Gastrocnemius medialis (tissue), 4 donors: Measurements from ENCODE around the gene SGCD. TPM values are rescaled to one million over a fixed set of nuclear protein-coding genes. Genes with fewer than 3 reads are reported as not detected.

Experiments used
- ATAC-seq, 2 donors: fragments of 150-250 bp; one replicate each; pipeline ENCODE4 v1.9.1; 2016
- DNase-seq, 2 donors: peaks; one replicate each; pipeline ENCODE4 v3.0.0-alpha.2; 2019
- H3K27ac ChIP-seq, 4 donors: fragments of 200-600 bp; sonication (generic); 1 replicate in 1 of 4; 2 replicates in 3 of 4; pipeline ENCODE4 v1.5.1; 2016 to 2018; ENCODE audit warnings: mild to moderate bottlenecking in 2 of 4, moderate library complexity in 1 of 4
- H3K27me3 ChIP-seq, 3 donors: fragments of 200-600 bp; sonication (generic) in 2 of 3; 1 replicate in 1 of 3; 2 replicates in 2 of 3; pipeline versions ENCODE4 v1.5.1 to v1.6.0; 2016 to 2019; ENCODE audit warnings: mild to moderate bottlenecking in 1 of 3, moderate library complexity in 1 of 3
- H3K36me3 ChIP-seq, 2 donors: fragments of 200-600 bp; sonication (generic) in 1 of 2; one replicate each; pipeline ENCODE4 v1.5.1; 2017 to 2018
- H3K4me1 ChIP-seq, 2 donors: fragments of 200-600 bp; sonication (generic) in 1 of 2; one replicate each; pipeline ENCODE4 v1.5.1; 2016 to 2017; ENCODE audit warnings: mild to moderate bottlenecking in 2 of 2
- H3K4me3 ChIP-seq, 4 donors: fragments of 200-600 bp; sonication (generic) in 3 of 4; 1 replicate in 1 of 4; 2 replicates in 3 of 4; pipeline ENCODE4 v1.5.1; 2016 to 2019; ENCODE audit warnings: mild to moderate bottlenecking in 2 of 4
- H3K9me3 ChIP-seq, 3 donors: fragments of 200-600 bp; sonication (generic) in 2 of 3; 1 replicate in 1 of 3; 2 replicates in 2 of 3; pipeline ENCODE4 v1.5.1; 2016 to 2019
- POLR2A ChIP-seq, 2 donors: fragments of 450-650 bp; IDR thresholded peaks; one replicate each; pipeline ENCODE4 v1.6.1; 2017; ENCODE audit warnings: antibody characterized with exemption in 2 of 2, mild to moderate bottlenecking in 2 of 2, moderate library complexity in 2 of 2
- in situ Hi-C, 4 donors: fragments of 200-750 bp; cut with MboI; loops; one replicate each; pipeline versions ENCODE4 v1.15.0 to v1.8.0; 2017; ENCODE audit warnings: low sequenced_read_pairs in 4 of 4
- intact Hi-C: fragments of 100-400 bp; cut with DNase I; formaldehyde crosslinking; loops from one replicate; pipeline ENCODE4 v1.15.1; 2023; ENCODE audit warnings: low total_unique reads
- total RNA-seq, 4 donors: library from RNA; depleted of rRNA; stranded (reverse); fragments of >200 nt; gene quantifications; one replicate each; pipeline versions ENCODE4 v1.1.0 to v1.2.3, GENCODE V29; 2016
- TF ChIP-seq, protein P1 (sequence below), 5 experiments: fragments of 450-650 bp in 3 of 5; fragments of 200-600 bp in 2 of 5; sonication (generic) in 2 of 5; IDR thresholded peaks in 4 of 5; conservative IDR thresholded peaks in 1 of 5; 1 replicate in 4 of 5; 2 replicates in 1 of 5; pipeline ENCODE4 v1.5.1; 2016 to 2019; ENCODE audit warnings: antibody characterized with exemption in 5 of 5, mild to moderate bottlenecking in 3 of 5, moderate library complexity in 3 of 5

The SGCD gene
- total RNA-seq, 4 donors from 2014 or later: 8.2 to 53.5 (median 35.8) TPM

DNA sequence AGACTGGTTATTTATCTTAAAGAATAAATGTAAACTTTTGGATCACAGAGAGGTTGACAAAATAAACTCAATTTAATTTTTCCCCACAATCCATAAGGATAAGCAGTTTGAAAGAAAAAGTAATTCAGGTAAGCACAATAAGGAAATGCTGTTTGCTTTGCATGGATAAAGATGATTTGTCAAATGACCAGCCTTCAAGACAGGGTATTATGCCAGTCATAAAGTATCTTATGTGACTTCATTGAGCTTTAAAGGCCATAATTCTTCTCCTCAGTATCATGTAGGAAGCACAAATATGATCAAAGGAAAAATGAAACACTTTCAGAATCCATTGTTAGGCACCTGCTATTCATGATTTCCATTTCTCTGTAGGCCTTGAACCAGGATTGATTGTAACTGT is 342.5 kb downstream of the SGCD start:
- ATAC-seq (no peak), DNase-seq (no peak)
- TF ChIP-seq POLR2A (IDR thresholded peaks at IDR 0.05): no peak
- TF ChIP-seq, protein P1, sequence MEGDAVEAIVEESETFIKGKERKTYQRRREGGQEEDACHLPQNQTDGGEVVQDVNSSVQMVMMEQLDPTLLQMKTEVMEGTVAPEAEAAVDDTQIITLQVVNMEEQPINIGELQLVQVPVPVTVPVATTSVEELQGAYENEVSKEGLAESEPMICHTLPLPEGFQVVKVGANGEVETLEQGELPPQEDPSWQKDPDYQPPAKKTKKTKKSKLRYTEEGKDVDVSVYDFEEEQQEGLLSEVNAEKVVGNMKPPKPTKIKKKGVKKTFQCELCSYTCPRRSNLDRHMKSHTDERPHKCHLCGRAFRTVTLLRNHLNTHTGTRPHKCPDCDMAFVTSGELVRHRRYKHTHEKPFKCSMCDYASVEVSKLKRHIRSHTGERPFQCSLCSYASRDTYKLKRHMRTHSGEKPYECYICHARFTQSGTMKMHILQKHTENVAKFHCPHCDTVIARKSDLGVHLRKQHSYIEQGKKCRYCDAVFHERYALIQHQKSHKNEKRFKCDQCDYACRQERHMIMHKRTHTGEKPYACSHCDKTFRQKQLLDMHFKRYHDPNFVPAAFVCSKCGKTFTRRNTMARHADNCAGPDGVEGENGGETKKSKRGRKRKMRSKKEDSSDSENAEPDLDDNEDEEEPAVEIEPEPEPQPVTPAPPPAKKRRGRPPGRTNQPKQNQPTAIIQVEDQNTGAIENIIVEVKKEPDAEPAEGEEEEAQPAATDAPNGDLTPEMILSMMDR (IDR thresholded peaks at IDR 0.05 in 4 of 5, conservative IDR thresholded peaks at IDR 0.05 in 1 of 5): no peak
- H3K27me3 ChIP-seq: no peaks in the 10 kb centered on the region
- H3K36me3 ChIP-seq: no peaks in the 10 kb centered on the region
- H3K9me3 ChIP-seq: no peaks in the 10 kb centered on the region
- peaks cover 0 to 8% of the 10 kb centered on the region in 2 donors for H3K4me1 ChIP-seq
- in situ Hi-C loops (no loop called here), intact Hi-C loops (no loop called here)
- H3K27ac ChIP-seq: no peak overlapping the region
- H3K4me3 ChIP-seq: no peak overlapping the region

DNA sequence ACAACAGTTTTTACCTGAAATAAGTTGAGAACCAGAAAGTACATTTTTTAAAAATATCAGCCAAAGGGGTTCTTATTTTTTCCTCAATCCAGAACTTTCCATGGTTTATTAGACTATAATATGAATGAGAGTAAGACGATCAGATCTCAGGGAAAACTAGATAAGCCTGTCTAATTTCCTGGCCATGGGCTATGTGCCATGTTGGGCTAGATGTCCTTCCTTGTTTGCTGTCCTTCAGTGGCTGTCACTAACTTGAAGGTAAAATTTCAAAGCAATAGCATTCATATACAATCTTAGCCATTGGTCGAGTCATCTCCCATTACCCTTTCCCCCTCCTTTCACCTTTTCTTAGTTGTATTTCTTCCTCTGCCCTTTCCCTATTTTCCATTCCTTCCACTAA is 343.7 kb downstream of the SGCD start:
- Histone ChIP-seq H3K4me1 (peaks cover 0 to 8% of the 10 kb centered on the region in 2 donors), H3K36me3 (no peaks in the 10 kb centered on the region), H3K27ac (no peak overlapping the region), H3K4me3 (no peak overlapping the region), H3K27me3 (no peaks in the 10 kb centered on the region), H3K9me3 (no peaks in the 10 kb centered on the region)
- in situ Hi-C loops (no loop called here), intact Hi-C loops (no loop called here)
- DNase-seq (no peak), ATAC-seq (no peak)
- no peak for TF ChIP-seq POLR2A (IDR thresholded peaks at IDR 0.05)
- TF ChIP-seq, protein P1 (IDR thresholded peaks at IDR 0.05 in 4 of 5, conservative IDR thresholded peaks at IDR 0.05 in 1 of 5): no peak

DNA sequence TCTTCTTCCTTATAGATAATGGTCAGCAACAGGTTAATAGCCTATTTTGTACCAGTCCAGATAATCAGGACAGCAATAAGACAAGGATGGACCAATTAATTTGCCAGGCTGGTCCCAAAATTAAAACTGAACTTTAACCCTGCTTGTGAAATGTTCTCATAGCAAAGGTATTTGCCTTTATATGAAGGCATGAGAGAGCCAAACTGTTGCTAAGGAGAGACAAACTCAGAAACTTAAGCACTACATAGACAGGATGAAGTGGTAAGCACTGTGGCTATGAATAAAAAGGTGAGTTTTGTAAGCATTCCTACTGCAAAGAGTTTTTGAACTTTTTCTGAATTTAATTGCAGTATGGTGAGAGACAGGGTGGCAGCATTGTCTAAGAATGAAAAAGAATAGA is 348.4 kb downstream of the SGCD start:
- peaks cover 21 to 29% of the 10 kb centered on the region in 2 donors for H3K4me1 ChIP-seq
- in situ Hi-C loops (no loop called here), intact Hi-C loops (no loop called here)
- no peaks in the 10 kb centered on the region for H3K9me3 ChIP-seq
- no peak for TF ChIP-seq POLR2A (IDR thresholded peaks at IDR 0.05)
- TF ChIP-seq, protein P1 (IDR thresholded peaks at IDR 0.05 in 4 of 5, conservative IDR thresholded peaks at IDR 0.05 in 1 of 5): no peak
- no peak overlapping the region for H3K27ac ChIP-seq
- H3K27me3 ChIP-seq: no peaks in the 10 kb centered on the region
- H3K36me3 ChIP-seq: no peaks in the 10 kb centered on the region
- no peak for DNase-seq
- H3K4me3 ChIP-seq: no peak overlapping the region
- ATAC-seq: no peak

DNA sequence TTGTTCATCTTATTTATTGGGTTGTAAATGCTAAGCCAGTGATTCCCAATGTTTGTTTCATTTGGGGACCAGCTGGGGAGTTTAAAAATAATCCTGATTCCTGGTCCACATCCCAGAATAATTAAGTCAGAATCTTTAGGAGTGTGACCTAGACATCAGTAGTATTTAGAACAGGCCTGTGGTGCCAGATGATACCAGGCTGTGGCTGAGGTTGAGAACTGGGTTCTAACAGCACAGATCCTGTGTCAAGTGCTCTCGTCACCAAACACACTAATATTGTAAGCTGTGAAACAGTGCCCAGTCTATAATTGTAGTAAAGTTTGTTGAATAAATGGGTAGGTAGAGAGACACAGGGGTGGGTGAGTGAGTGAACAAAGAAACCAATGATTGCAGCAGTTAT is 351.0 kb downstream of the SGCD start:
- H3K27ac ChIP-seq: no peak overlapping the region
- peaks cover 26 to 30% of the 10 kb centered on the region in 2 donors for H3K4me1 ChIP-seq
- H3K9me3 ChIP-seq: no peaks in the 10 kb centered on the region
- TF ChIP-seq POLR2A (IDR thresholded peaks at IDR 0.05): no peak
- TF ChIP-seq, protein P1 (IDR thresholded peaks at IDR 0.05 in 4 of 5, conservative IDR thresholded peaks at IDR 0.05 in 1 of 5): no peak
- in situ Hi-C loops: no loop called here
- no peaks in the 10 kb centered on the region for H3K27me3 ChIP-seq
- intact Hi-C loops: no loop called here
- no peaks in the 10 kb centered on the region for H3K36me3 ChIP-seq
- DNase-seq: no peak
- ATAC-seq: no peak
- H3K4me3 ChIP-seq: no peak overlapping the region

DNA sequence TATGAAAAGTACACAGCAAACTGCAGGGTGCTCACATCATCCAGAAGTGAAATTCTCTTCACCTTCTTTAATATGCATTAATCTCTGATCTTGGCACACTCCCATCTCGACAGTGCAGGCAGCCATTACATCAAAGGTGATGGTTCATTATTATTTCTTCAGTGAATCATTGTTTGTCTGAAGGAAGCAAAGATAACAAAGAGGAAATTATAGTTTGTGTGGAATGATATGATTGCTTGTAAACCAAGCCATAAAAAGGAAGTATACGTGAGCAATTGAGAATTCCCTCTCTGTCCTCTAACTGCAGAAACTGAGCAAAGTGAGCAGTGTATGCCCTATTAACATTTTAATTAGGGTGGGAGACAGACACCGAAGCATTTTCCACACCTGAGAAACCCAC is 351.5 kb downstream of the SGCD start:
- ATAC-seq (no peak), DNase-seq (no peak)
- Histone ChIP-seq H3K4me3 (no peak overlapping the region), H3K4me1 (peaks cover 26 to 30% of the 10 kb centered on the region in 2 donors), H3K9me3 (no peaks in the 10 kb centered on the region), H3K27me3 (no peaks in the 10 kb centered on the region), H3K36me3 (no peaks in the 10 kb centered on the region), H3K27ac (no peak overlapping the region)
- TF ChIP-seq, protein P1 (IDR thresholded peaks at IDR 0.05 in 4 of 5, conservative IDR thresholded peaks at IDR 0.05 in 1 of 5): no peak
- no peak for TF ChIP-seq POLR2A (IDR thresholded peaks at IDR 0.05)
- in situ Hi-C loops: no loop called here
- intact Hi-C loops: no loop called here
